Stimulated activated CD4-positive, alpha-beta T cell treated with anti-CD3 and anti-CD28 coated beads, Interleukin-1b, Interleukin-23, amount 100 ng/mL, for 1 hour (primary cell): ENCODE results near the gene GRIP1.

Experiments
- DNase-seq, 2 donors: peaks; one replicate each; pipeline ENCODE4 v3.0.0-alpha.2; 2020; ENCODE audit warnings: low read depth in 2 of 2

The GRIP1 gene

DNA sequence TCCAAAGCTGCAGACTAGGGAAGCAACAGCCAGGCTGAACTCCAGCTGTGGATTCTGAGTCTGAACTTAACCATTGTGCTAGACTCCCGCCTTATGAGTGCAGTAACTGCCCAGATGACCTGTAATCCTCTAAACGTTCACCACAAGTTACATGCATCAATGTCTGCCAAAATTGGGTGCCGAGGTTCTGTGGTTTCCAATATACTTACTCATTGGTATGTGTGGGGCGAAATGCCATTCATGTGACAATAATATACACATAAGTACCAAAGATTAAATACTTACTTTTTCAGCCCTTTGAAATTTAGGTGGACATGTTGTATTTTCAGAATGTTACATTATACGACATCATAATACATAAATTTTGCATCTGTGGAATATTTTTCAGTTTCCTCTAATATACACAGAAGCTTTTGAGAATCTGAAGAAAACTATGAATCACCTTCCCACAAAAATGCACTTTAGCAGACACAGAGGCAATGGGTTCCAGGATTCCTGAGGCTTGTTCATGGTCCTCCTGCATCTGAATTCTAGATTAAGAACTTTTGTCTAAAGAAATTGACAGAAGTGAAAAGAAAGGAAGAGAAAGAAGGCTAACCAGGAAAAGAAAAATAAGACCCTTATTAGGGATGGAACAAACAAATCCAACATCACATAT, 31.7 kb downstream of the GRIP1 start:
- DNase-seq: no peak

DNA sequence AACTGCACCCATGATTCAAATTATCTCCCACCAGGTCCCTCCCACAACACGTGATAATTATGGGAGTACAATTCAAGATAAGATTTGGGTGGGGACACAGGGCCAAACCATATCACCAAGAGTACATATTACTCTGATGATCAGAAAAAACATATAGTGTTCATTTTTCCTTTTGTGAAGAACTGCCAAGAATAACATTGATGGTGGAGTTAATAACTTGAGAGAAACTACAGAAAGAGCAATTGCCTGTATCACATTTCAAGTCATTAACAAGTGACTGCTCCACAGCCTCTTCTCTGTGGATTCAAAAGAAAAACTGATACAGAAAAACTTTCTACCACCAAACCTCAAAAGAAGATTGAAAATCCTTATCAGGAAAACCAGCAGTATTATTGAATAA, 34.7 kb downstream of the GRIP1 start:
- no peak for DNase-seq

- DNase-seq: no peak
These were observed 38.0 kb downstream of the GRIP1 start for GRCh38 chr12:66640691-66641460.

- no peak for DNase-seq
These were observed 40.2 kb downstream of the GRIP1 start for GRCh38 chr12:66638666-66639065.

DNA sequence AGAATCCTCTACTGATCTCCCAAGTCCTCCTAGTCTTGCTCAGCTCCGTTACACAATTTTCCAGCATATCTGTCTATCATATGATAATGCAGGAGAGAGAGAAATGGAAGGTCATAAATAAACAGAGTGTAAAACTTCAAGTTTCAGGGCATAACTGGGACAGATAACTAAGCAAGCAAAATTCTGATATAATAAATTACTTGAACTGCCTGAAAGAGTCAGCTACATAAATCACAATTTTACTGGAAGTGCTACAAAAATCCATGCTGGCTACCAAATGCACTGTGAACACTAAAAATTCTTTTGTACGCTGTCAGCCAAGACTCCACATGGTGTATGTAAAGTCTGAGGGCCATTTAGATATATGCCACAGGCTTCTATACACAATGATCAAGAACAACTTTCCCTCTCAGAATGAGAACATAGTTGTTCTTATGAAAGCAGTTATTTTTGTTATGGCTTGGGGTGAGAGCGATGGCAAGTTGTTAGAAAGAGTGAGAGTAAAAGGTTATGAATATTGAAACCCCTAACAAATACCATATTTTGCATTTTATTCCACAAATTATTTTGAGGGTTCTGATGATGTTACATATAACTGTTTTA, 41.1 kb downstream of the GRIP1 start:
- DNase-seq: no peak

- DNase-seq: no peak
These were observed 42.1 kb downstream of the GRIP1 start for GRCh38 chr12:66636771-66637170.

- DNase-seq: no peak
These were observed 45.2 kb downstream of the GRIP1 start for GRCh38 chr12:66633676-66634075.

DNA sequence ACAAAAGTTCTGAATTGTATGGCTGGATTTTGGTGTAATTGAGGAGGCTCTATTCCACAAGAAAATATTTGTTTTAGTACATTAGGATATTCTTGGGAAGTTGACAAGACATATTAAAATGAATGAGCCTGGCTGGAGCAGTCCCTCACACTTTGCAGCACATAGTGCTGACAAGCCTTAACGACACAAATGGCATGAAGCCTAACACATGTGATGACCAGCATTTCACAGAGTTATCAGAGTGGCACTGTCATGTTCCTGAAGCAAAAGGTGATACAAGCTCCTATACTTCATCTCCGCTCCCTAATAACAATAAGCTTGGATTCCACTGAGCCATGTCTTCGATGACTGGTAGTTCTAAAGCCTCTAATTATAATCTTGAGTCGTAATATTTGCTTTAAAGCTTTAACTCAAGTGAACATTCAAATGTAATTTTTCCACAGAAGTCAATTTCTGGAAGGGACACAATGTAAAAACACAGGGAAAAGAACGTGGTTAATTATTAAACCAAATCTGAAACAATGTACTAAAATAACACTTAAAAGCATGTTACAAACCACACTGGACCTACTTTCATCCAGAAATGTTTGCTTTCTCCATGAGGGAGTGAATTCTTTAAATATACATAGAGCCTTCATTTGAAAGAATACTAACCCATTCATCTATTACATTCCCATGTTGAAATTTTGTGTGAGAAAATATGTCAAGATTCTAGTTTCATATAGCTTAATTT, 49.6 kb downstream of the GRIP1 start:
- no peak for DNase-seq

DNA sequence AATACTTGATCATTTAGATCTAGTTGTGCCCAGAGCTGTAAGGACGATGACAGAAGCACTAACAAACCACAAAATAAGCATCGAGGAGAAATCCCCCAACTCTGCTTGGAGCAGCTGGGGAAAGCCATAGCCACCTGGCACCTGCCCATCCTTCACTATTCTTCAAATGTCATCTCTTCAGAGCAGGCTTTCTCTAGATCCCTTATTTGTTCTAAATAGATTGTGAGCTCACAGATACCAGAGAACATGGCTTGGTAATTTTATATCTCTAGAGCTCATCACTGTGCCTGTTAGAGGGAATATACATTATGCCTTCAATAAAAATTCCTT, 50.9 kb downstream of the GRIP1 start:
- no peak for DNase-seq

GRCh38 chr12:66627270-66627987, 51.4 kb downstream of the GRIP1 start:
- DNase-seq: no peak

DNA sequence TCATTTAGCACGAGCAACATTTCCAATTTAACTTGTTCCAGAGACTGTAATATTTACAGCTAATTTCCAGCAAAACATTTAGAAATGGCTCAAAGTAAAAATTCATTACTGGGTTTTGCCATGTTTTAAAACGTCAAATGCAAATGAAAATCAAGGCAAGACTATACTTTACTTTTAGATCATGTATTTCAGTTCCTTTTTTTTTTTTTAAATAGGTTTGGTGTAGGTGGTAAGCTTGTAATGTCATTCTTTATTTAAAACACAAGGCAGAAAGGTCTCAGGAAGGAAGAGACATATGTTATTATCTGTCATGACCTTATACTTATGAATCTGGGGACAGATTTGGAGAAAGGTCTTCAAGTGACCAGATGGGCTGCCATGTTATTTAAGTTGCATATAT, 54.1 kb downstream of the GRIP1 start:
- DNase-seq: no peak

DNA sequence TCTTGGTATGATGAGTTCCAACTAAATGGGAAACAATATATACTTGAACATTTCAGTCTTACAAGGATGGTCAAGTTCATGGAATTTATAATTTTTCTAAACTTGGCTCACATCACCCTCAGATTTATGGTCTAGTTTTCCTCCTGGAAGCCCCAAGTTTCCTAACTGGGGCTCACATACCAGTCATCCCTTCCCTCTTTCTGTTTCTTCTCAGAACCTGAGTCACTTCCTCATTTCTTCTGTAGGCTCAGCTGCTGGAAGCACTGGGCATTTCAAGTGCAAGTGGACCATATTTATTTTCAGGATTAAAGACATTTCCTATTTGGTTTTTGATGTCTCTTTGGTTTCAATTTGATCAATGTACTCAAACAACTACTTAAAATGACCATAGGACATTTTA, 55.4 kb downstream of the GRIP1 start:
- no peak for DNase-seq

DNA sequence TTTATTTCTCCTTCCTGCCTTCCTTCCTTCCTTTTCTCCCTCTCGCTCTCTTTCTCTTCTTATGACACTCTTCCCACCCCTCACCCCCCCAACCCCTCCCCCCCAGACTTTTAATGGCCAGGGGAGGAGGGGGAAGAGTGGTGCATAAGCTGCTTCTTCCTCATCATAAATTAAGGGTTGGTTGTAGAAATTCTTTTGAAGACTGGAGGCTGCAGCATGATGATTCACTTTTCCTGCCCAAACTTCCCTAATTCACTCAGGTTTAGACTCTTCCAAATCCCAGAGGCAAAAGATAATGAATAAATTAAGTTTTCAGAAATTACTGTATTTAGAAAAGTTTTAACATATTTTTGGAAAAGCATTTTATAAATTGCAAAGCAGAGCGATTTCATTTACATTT, 58.2 kb downstream of the GRIP1 start:
- DNase-seq: no peak

DNA sequence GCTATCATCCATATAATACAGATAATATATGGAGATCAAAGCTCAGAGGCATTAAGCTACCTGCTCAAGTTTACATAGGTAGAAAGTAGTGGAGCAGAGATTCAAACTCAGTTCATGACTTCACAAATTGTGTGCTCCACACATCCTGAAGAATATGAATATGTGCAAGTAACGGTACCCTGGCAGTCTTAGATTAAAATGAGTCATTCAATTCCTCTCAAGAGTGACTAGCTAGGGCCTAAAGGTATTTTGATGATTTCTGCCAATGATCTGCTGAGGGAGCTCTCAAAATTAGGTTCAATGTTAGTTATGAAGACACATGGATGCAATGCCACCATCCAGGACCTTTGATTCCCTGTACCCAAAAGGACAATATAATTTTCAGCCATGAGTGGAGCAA, 58.9 kb downstream of the GRIP1 start:
- no peak for DNase-seq

DNA sequence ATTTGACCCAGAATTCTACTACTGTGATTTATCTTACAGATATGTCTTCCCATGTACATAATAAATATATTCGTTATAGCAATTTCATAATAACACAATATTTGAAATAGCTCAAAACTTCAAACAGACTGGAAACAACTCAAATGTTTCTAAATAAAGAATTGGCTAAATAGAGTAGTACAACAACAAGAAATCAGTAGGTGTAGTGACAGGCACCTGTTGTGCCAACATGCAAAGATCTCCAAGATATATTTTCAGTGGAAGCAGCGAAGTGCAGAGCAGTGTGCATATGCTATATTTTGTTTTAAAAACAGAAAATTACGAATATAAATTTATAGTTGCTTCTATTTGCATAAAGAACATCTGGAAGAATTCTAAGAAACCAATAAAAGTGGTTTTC, 60.9 kb downstream of the GRIP1 start:
- DNase-seq: no peak

DNA sequence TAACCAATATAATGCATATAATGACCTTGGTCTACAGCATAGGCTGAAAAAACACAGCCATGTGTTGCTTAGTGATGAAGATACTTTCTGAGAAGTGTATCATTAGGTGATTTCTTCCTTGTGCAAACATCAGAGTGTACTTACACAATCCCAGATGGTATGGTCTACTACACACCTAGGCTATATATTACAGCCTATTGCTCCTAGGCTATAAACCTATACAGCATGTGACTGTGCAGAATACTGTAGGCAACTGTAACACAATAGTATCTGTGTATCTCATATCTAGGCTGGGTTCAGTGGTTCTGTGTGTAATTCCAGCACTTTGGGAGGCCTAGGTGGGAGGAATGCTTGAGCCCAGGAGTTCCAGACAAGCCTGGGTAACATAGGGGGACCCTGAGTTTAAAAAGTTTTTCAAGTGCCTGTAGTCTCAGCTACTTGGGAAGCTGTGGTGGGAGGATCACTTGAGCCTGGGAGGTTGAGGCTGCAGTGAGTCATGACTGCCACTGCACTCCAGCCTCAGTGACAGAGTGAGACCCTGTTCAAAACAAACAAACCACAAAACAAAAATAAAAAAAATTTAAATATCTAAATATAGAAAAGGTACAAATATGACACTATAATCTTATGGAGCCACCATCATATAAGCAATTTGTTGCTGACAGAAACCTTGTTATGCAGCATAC, 66.6 kb downstream of the GRIP1 start:
- DNase-seq: no peak

- DNase-seq: no peak
These were observed 71.7 kb downstream of the GRIP1 start for GRCh38 chr12:66607147-66607546.

- no peak for DNase-seq
These were observed 73.6 kb downstream of the GRIP1 start for GRCh38 chr12:66605293-66605692.

GRCh38 chr12:66603981-66604479, 74.8 kb downstream of the GRIP1 start:
- DNase-seq: no peak

DNA sequence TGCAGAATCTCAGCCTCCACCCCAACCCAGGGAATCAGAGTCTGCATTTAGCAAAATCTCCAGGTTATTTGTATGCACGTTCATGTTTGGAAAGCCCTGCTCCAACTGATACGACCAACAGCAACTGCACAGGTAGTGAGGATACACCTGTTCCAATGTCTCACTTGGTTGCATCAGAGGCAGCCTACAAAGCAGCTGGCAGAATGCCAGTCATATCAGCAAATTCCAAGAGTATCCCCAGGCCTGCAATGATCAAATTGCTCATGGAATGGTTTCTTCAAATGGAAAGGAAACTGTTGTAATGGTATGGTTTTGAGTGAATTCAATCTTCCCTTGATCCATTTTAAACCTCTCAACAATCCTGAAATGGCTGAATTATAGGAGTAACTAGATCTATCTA, 75.4 kb downstream of the GRIP1 start:
- DNase-seq: no peak

GRCh38 chr12:66602483-66603143, 76.3 kb downstream of the GRIP1 start:
- no peak for DNase-seq
